ENCODE data around the gene GNB3.
"Not testable (repeated sequence)": the region's sequence is repeated elsewhere in the genome, so short reads cannot be mapped to it uniquely, and the experiment has no call there.

GNB3 gene

GRCh38 chr12:6863586-6864321 lies 23.0 kb downstream of the GNB3 start:
- no peak for DNase-seq

- not testable (repeated sequence) for DNase-seq
These were observed 24.6 kb downstream of the GNB3 start for GRCh38 chr12:6865307-6865706.

- DNase-seq = no peak
These were observed 25.6 kb downstream of the GNB3 start for GRCh38 chr12:6866163-6866919.

- DNase-seq = no peak
These were observed 26.2 kb downstream of the GNB3 start for GRCh38 chr12:6866920-6867412.

- DNase-seq = peak; percentile 75 to 81
These were observed 26.9 kb downstream of the GNB3 start, which contains the start of gene TPI1 for GRCh38 chr12:6867413-6868210. TSS of gene TPI1 (plus strand) at chr12:6867531. CDS start at chr12:6867567, 36 bp downstream.

- DNase-seq = no peak
These were observed 27.7 kb downstream of the GNB3 start for GRCh38 chr12:6868211-6869048.

- DNase-seq = peak; percentile 77 to 89
These were observed 28.6 kb downstream of the GNB3 start for GRCh38 chr12:6869049-6870021.

- DNase-seq = not testable (repeated sequence)
These were observed 29.6 kb downstream of the GNB3 start for GRCh38 chr12:6870304-6870703.

GRCh38 chr12:6871052-6871957 lies 30.6 kb downstream of the GNB3 start:
- no peak for DNase-seq

GRCh38 chr12:6872073-6873048 lies 31.6 kb downstream of the GNB3 start:
- DNase-seq = peak; percentile 80 to 83

- peak; percentile 99 for DNase-seq
These were observed 32.6 kb downstream of the GNB3 start, which contains the start of gene SPSB2 for GRCh38 chr12:6873094-6874014. TSS of gene SPSB2 (minus strand) at chr12:6873303. CDS start at chr12:6872901, 402 bp downstream.

- not testable (repeated sequence) for DNase-seq
These were observed 33.3 kb downstream of the GNB3 start for GRCh38 chr12:6874015-6874368.

GRCh38 chr12:6879824-6880223 lies 39.1 kb downstream of the GNB3 start:
- not testable (repeated sequence) for DNase-seq

GRCh38 chr12:6883252-6883651 lies 42.5 kb downstream of the GNB3 start:
- DNase-seq = no peak

GRCh38 chr12:6883683-6884082 lies 43.0 kb downstream of the GNB3 start:
- no peak for DNase-seq

GRCh38 chr12:6884539-6884938 lies 43.8 kb downstream of the GNB3 start:
- no peak for DNase-seq
